Fibroblast of upper back skin (primary cell): ENCODE measurements around the gene CENPL.
"Not testable (repeated sequence)": the region's sequence is repeated elsewhere in the genome, so short reads cannot be mapped to it uniquely, and the experiment has no call there.

ENCODE experiments used
- DNase-seq: peaks from one replicate; pipeline ENCODE4 v3.0.0-alpha.2; 2013

The CENPL gene

GRCh38 chr1:173856903-173857302 lies 32.2 kb upstream of the CENPL start:
- no peak for DNase-seq

DNA sequence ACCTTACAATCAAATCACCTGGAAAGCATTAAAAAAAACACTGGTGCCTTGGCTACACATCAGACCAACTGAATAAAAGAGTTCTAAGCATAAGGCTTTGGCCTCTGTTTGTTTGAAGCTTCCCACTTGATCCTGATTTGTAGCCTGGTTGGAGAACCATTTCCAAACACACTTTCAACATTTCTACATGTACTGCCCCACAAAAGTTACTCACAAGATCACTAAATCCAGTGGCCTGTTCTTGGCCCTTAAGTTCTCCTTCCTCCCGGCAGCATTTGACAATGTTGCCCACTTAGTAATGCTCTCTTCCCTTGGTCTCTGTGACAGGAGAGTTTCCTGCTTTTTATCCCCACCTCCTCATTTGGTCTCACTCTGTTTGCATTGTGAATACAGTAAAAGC lies 31.3 kb upstream of the CENPL start:
- no peak for DNase-seq

GRCh38 chr1:173853074-173853473 lies 28.4 kb upstream of the CENPL start:
- no peak for DNase-seq

DNA sequence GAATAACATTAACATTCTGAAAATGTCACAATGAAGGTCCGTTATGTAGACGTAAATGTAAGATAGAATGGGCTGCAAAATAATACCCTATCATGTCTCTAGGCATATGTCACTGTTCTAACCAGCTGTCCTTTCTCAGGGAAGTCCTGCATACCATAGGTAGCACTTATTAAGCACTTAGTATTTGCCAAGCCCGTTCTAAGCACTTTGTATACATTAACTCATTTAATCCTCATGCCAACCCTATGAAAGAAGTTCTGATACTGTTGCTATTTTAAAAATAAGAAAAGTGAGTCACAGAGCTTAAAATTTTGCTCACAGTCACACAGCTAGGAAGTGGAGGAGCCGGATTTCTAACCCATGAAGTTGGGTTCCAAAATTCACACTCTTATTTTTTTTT lies 27.4 kb upstream of the CENPL start:
- no peak for DNase-seq

GRCh38 chr1:173832748-173833147 lies 8.1 kb upstream of the CENPL start:
- DNase-seq: no peak

DNA sequence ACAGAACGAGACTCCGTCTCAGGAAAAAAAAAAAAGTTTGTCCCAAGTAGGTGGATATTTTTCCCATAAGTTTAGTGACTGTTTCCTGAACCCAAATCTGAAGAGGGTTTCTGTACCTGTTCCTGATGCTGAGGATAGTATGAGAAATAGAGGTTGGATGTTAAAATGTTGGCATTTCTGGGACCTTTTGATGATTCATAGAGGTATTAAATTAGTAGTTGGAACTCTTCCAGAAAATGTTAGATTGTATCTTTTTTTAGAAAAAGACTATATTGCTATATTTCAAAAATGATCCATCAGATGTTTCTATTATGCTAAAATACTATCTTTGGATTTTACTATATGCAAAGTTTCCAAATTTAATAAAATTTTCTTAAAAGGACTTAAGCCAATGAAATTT lies 2.9 kb upstream of the CENPL start:
- no peak for DNase-seq

DNA sequence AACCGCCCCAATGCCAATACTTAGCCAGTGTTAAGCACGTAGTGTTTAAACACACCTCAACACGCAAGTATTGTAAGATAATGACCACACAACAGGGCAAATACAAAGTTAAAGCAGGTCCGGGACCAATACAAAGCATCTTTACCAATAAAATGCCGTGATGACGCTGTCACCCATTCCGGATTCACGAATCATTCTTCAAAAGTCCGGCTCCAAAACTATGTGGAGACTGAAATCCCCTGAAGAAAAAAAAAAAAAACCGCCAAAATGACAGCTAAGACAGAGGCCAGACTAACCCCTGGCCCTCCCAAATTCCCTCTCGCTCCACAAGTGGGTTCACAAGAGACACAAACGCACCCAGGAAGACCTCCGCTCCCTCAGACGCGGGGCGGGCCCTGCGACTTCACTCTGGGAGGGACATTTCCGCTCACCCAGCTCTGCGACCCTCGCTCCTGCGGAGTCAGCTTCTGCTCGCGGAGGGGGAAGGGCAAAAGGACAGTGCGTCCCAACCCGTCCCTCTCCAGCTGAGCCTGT lies 835 bp downstream of the CENPL start:
- no peak for DNase-seq

DNA sequence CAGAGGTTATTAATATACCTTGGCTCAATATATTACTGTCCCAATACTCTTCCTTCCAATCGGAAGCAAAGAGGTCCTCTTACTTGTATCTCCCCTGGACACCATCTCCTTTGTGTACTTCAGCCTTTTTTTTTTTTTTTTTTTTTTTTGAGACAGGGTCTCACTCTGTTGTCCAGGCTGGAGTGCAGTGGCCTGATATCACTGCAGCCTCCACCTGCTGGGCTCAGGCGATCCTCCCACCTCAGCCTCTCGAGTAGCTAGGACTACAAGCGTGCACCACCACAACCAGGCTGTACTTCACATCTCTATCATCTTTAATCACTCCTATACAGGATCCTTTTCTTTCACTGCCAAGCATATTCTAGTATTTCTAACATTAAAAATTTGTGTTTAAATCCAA lies 3.0 kb downstream of the CENPL start:
- DNase-seq: no peak

- DNase-seq: no peak
Measured at GRCh38 chr1:173818459-173818858, 6.2 kb downstream of the CENPL start.

GRCh38 chr1:173813654-173814053 lies 11.0 kb downstream of the CENPL start:
- DNase-seq: not testable (repeated sequence)

- no peak for DNase-seq
Measured at GRCh38 chr1:173802961-173803360, 21.7 kb downstream of the CENPL start.

DNA sequence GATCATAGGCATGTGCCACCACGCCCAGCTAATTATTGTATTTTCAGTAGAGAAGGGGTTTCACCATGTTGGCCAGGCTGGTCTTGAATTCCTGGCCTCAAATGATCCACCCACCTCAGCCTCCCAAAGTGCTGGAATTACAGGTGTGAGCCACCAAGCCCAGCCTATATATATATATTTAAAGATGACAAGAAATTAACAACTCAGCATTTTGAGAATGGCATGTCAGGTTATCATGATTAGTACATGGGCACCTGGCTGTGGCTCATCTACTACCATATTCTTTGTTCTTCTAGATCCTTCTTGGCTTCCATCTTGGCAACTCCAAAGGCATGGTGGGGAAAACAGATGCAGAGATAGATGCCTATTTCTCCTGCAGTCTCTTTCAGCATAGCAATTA lies 24.7 kb downstream of the CENPL start:
- DNase-seq: not testable (repeated sequence)

- DNase-seq: no peak
Measured at GRCh38 chr1:173798078-173798477, 26.6 kb downstream of the CENPL start.

- no peak for DNase-seq
Measured at GRCh38 chr1:173789841-173790240, 34.8 kb downstream of the CENPL start.

- no peak for DNase-seq
Measured at GRCh38 chr1:173784997-173785396, 39.7 kb downstream of the CENPL start.

DNA sequence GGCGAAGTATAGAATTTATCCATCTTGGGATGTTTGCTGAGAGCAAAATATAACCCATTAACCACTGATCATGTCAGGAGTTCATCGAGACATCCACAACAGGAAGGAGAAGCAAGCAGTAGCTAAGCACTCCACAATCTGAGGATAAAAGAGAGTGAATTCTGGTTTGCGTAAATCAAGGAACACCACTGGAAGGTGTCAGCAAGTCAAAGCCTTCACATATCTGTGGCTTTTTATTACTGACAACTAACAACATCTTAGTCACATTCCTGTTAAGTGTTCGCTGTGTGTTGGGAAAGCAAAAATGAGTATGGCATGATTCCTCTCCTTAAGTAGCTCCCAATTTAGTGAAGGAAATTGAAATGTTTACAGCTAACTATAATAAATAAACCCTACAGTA lies 44.7 kb downstream of the CENPL start:
- DNase-seq: peak; percentile 23

- DNase-seq: no peak
Measured at GRCh38 chr1:173775578-173776226, 49.0 kb downstream of the CENPL start.

DNA sequence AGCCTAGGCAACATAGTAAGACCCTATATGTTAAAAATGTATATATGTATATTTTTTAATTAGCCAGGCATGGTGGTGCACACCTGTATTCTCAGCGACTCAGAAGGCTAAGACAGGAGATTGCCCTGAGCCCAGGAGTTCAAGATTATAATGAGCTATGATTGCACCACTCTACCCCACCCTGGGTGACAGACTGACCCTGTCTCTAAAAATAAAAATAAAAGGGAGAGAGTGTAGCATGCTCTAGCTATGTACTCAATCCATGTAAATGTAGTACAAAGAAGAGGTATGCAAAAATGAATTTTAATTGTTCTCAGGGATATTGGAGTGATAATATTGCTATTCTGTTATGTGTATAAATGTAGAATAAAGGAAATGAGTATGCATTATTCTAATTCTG lies 53.1 kb downstream of the CENPL start:
- DNase-seq: no peak

DNA sequence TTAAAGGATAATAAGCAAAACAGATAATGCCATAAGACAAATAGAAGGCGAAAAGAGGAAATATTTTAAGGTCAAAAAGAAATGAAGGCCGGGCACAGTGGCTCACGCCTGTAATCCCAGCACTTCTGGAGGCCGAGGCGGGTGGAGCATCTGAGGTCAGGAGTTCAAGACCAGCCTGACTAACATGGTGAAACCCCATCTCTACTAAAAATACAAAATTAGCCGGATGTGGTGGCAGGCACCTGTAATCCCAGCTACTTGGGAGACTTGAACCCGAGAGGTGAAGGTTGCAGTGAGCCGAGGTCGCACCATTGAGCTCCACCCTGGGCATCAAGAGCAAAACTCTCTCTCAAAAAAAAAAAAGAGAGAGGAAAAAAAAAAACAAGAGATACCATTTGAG lies 54.4 kb downstream of the CENPL start:
- DNase-seq: not testable (repeated sequence)

DNA sequence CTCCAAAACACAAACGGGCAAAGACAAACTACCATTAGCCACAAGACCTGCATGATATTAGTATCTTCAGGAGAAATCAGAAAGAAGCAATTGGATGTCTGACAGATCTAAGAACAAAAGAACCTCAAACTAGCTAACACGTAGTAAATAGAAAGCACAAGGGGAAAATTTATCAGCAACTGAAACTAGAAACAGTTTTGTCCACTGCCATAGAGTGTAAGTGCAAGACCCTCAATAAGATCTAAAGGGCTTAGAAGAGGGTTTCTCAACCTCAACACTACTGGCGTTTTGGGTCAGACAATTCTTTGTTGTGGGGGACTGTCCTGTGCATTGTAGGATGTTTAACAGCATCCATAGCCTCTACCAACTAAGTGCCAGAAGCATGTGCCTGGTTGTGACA lies 55.9 kb downstream of the CENPL start:
- no peak for DNase-seq

DNA sequence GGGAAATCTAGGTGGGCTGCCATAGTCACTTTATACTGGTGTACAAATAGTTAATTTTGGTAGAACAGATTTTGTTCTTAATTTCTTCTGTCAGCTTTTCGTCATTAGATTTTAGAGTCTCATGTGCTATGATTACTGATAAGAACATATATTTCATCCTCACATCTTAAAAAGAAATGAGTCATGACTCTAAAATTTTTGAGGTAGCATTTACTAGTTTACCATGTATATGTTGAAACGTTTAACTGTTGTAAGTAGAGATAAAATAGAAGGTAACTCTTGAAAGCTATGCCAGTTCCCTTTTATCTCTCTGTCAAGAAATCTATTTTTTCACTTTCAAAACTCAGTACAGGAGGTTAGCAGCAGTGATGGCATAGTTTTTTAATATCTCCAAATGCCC lies 56.5 kb downstream of the CENPL start:
- no peak for DNase-seq

GRCh38 chr1:173764331-173764730 lies 60.4 kb downstream of the CENPL start:
- not testable (repeated sequence) for DNase-seq

GRCh38 chr1:173758980-173759379 lies 65.7 kb downstream of the CENPL start:
- no peak for DNase-seq

GRCh38 chr1:173758110-173758509 lies 66.6 kb downstream of the CENPL start:
- no peak for DNase-seq

- no peak for DNase-seq
Measured at GRCh38 chr1:173757666-173758065, 67.0 kb downstream of the CENPL start.
